GM19395 (cell line): ENCODE measurements around the gene SMIM10L1.

Source experiments
- ATAC-seq: cut with Tn5 transposase; IDR thresholded peaks from one replicate; pipeline ENCODE4 v1.9.1; 2021; ENCODE audit warnings: mild to moderate bottlenecking, moderate library complexity; ENCODE audit not compliant: unreplicated experiment

The SMIM10L1 gene

GRCh38 chr12:11171145-11171968 lies at the start of gene SMIM10L1:
TSS of gene SMIM10L1 (plus strand) at chr12:11171194. CDS start at chr12:11171357, 163 bp downstream.
- peak; percentile 97 for ATAC-seq

- no peak for ATAC-seq
These were observed 40.6 kb upstream of the SMIM10L1 start for GRCh38 chr12:11130382-11130781.

- no peak for ATAC-seq
These were observed 40.0 kb upstream of the SMIM10L1 start for GRCh38 chr12:11130999-11131398.

- ATAC-seq: no peak
These were observed 37.8 kb upstream of the SMIM10L1 start for GRCh38 chr12:11133162-11133561.

- no peak for ATAC-seq
These were observed 37.2 kb upstream of the SMIM10L1 start for GRCh38 chr12:11133816-11134215.

- no peak for ATAC-seq
These were observed 36.7 kb upstream of the SMIM10L1 start, which contains the start of gene TAS2R30 for GRCh38 chr12:11134305-11134704. TSS of gene TAS2R30 (minus strand) at chr12:11134644. CDS start at chr12:11134244, 400 bp downstream.

GRCh38 chr12:11136075-11136474 lies 34.9 kb upstream of the SMIM10L1 start:
- no peak for ATAC-seq

GRCh38 chr12:11143352-11143751 lies 27.6 kb upstream of the SMIM10L1 start:
- ATAC-seq: no peak

- no peak for ATAC-seq
These were observed 26.7 kb upstream of the SMIM10L1 start for GRCh38 chr12:11144297-11144696.

GRCh38 chr12:11147420-11147819 lies 23.6 kb upstream of the SMIM10L1 start:
- no peak for ATAC-seq

GRCh38 chr12:11150832-11151231 lies 20.2 kb upstream of the SMIM10L1 start:
- ATAC-seq: no peak

- no peak for ATAC-seq
These were observed 18.3 kb upstream of the SMIM10L1 start for GRCh38 chr12:11152725-11153124.

GRCh38 chr12:11154400-11154925 lies 16.5 kb upstream of the SMIM10L1 start:
- no peak for ATAC-seq

- no peak for ATAC-seq
These were observed 12.0 kb upstream of the SMIM10L1 start for GRCh38 chr12:11158885-11159444.

GRCh38 chr12:11162502-11162901 lies 8.5 kb upstream of the SMIM10L1 start:
- no peak for ATAC-seq

- ATAC-seq: no peak
These were observed 6.6 kb upstream of the SMIM10L1 start for GRCh38 chr12:11164384-11164783.

- no peak for ATAC-seq
These were observed 4.7 kb upstream of the SMIM10L1 start for GRCh38 chr12:11166300-11166699.

GRCh38 chr12:11170810-11171144 lies 217 bp upstream of the SMIM10L1 start:
- ATAC-seq: no peak

- no peak for ATAC-seq
These were observed 1.1 kb downstream of the SMIM10L1 start for GRCh38 chr12:11171969-11172675.

- no peak for ATAC-seq
These were observed 3.0 kb downstream of the SMIM10L1 start for GRCh38 chr12:11174022-11174421.

GRCh38 chr12:11178250-11178649 lies 7.3 kb downstream of the SMIM10L1 start:
- no peak for ATAC-seq

- ATAC-seq: no peak
These were observed 11.5 kb downstream of the SMIM10L1 start for GRCh38 chr12:11182529-11182928.
